ENCODE data around the gene CCNB1IP1. TPM values are rescaled to one million over a fixed set of nuclear protein-coding genes. Genes with fewer than 3 reads are reported as not detected.
"Not testable (repeated sequence)": the region's sequence is repeated elsewhere in the genome, so short reads cannot be mapped to it uniquely, and the experiment has no call there.

Gene CCNB1IP1
- total RNA-seq, 4 donors from 2014 or later: 33.4 to 64.8 (median 39.5) TPM

GRCh38 chr14:20305265-20306078 lies 27.6 kb downstream of the CCNB1IP1 start, which contains the start of gene TTC5:
TTC5 (minus strand) TSS chr14:20305951; CDS start chr14:20305937, 14 bp downstream.
- WGBS, 2 donors (ENCODE audit: low coverage in 1 of 2): 1% methylated on average over 22 to 23 of the region's 27 CpGs
- Histone ChIP-seq H3K27ac (peak within 1 kb of the TSS in 3 of 4 donors; percentile 49 to 72 (median 59)), H3K4me1 (peaks cover 3 to 34% (median 8%) of the 10 kb centered on the region in 3 donors), H3K9me3 (no peaks in the 10 kb centered on the region), H3K4me3 (peak within 1 kb of the TSS; percentile 68 to 79), H3K36me3 (peaks cover 0 to 18% of the 10 kb centered on the region in 2 donors), H3K27me3 (no peaks in the 10 kb centered on the region)
- TF ChIP-seq CTCF (IDR thresholded peaks at IDR 0.05): peak; percentile 72 to 96 (median 74)
- no peak for TF ChIP-seq EP300 (IDR thresholded peaks at IDR 0.05)
- peak; percentile 38 for TF ChIP-seq POLR2AphosphoS5 (IDR thresholded peaks at IDR 0.05)
- peak in 1 of 2 donors; percentile 14 for TF ChIP-seq POLR2A (IDR thresholded peaks at IDR 0.05)
- peak; percentile 93 for ATAC-seq

GRCh38 chr14:20302042-20302755 lies 30.9 kb downstream of the CCNB1IP1 start:
- Histone ChIP-seq H3K27ac (no peak overlapping the region), H3K36me3 (peaks cover 0 to 49% of the 10 kb centered on the region in 2 donors), H3K27me3 (no peaks in the 10 kb centered on the region), H3K4me1 (peaks cover 3 to 34% (median 8%) of the 10 kb centered on the region in 3 donors), H3K4me3 (no peak overlapping the region), H3K9me3 (no peaks in the 10 kb centered on the region)
- WGBS, 2 donors (ENCODE audit: low coverage in 1 of 2): 82% methylated on average over 1 of the region's 1 CpG; no CpG with 5 or more reads in 1 of the 2 donors
- TF ChIP-seq POLR2A (IDR thresholded peaks at IDR 0.05): no peak
- TF ChIP-seq CTCF (IDR thresholded peaks at IDR 0.05): no peak
- TF ChIP-seq EP300 (IDR thresholded peaks at IDR 0.05): no peak
- TF ChIP-seq POLR2AphosphoS5 (IDR thresholded peaks at IDR 0.05): no peak
- no peak for ATAC-seq

- no peaks in the 10 kb centered on the region for H3K27me3 ChIP-seq
- no peaks in the 10 kb centered on the region for H3K4me1 ChIP-seq
- H3K27ac ChIP-seq: no peak overlapping the region
- no peak overlapping the region for H3K4me3 ChIP-seq
- ATAC-seq: no peak
- H3K9me3 ChIP-seq: no peaks in the 10 kb centered on the region
- WGBS, 2 donors (ENCODE audit: low coverage in 1 of 2): 78% methylated on average over 4 of the region's 4 CpGs; no CpG with 5 or more reads in 1 of the 2 donors
- H3K36me3 ChIP-seq: peaks cover under 1 to 98% of the 10 kb centered on the region in 2 donors
- no peak for TF ChIP-seq POLR2A (IDR thresholded peaks at IDR 0.05)
- no peak for TF ChIP-seq EP300 (IDR thresholded peaks at IDR 0.05)
- TF ChIP-seq POLR2AphosphoS5 (IDR thresholded peaks at IDR 0.05): no peak
- TF ChIP-seq CTCF (IDR thresholded peaks at IDR 0.05): no peak
Observed at GRCh38 chr14:20295067-20295466, 38.0 kb downstream of the CCNB1IP1 start.

- Histone ChIP-seq H3K36me3 (peaks cover 5 to 98% of the 10 kb centered on the region in 2 donors), H3K27me3 (no peaks in the 10 kb centered on the region), H3K4me3 (no peak overlapping the region), H3K27ac (no peak overlapping the region), H3K9me3 (no peaks in the 10 kb centered on the region), H3K4me1 (no peaks in the 10 kb centered on the region)
- TF ChIP-seq POLR2AphosphoS5 (IDR thresholded peaks at IDR 0.05) (no peak), POLR2A (IDR thresholded peaks at IDR 0.05) (no peak), EP300 (IDR thresholded peaks at IDR 0.05) (no peak), CTCF (IDR thresholded peaks at IDR 0.05) (no peak)
- 87 to 100% methylated on average over 1 to 2 of the region's 2 CpGs for whole genome bisulfite sequencing, 2 donors (ENCODE audit: low coverage in 1 of 2)
- no peak for ATAC-seq
Observed at GRCh38 chr14:20294636-20295035, 38.4 kb downstream of the CCNB1IP1 start.

- H3K9me3 ChIP-seq, H3K4me3 ChIP-seq, ATAC-seq, H3K4me1 ChIP-seq, H3K27me3 ChIP-seq, H3K27ac ChIP-seq: not testable (repeated sequence)
- peaks cover 0 to 28% of the 10 kb centered on the region in 2 donors for H3K36me3 ChIP-seq
- WGBS, 2 donors (ENCODE audit: low coverage in 1 of 2): 92 to 100% methylated on average over 1 of the region's 1 CpG
Observed at GRCh38 chr14:20281998-20282397, 51.1 kb downstream of the CCNB1IP1 start.

- H3K4me3 ChIP-seq, H3K27me3 ChIP-seq, H3K4me1 ChIP-seq, H3K9me3 ChIP-seq, H3K27ac ChIP-seq, ATAC-seq: not testable (repeated sequence)
- peaks cover 0 to 17% of the 10 kb centered on the region in 2 donors for H3K36me3 ChIP-seq
- WGBS, 2 donors (ENCODE audit: low coverage in 1 of 2): no CpG with 5 or more reads among the region's 7 CpGs
Observed at GRCh38 chr14:20280265-20280664, 52.8 kb downstream of the CCNB1IP1 start.

Measured in gastroesophageal sphincter (tissue), 4 donors.